K562 (cell line): ENCODE measurements around the gene GEMIN4. TPM values are rescaled to one million over a fixed set of nuclear protein-coding genes. Genes with fewer than 3 reads are reported as not detected.

ENCODE experiments used
- ATAC-seq: fragments of 200-7000 bp; cut with Tn5 transposase; 3 replicates; pipeline ENCODE4 v1.9.1; 2020; ENCODE audit warnings: moderate library complexity
- BruUV-seq: library from RNA; stranded (reverse); fragments of 400-500 nt; replicated peaks from 2 replicates; lab custom pipeline; 2021; lab: Mats Ljungman, UMichigan
- CTCF ChIA-PET: fragments of 300-600 bp; formaldehyde crosslinking; extraction: SDS; loops from one replicate; lab custom pipeline; 2021; ENCODE audit warnings: low intra/inter-chr PET ratio; lab: Yijun Ruan, JAX
- POLR2A ChIA-PET: fragments of 300-600, 350-650 bp; sonication (Branson Sonifier 250); formaldehyde crosslinking; extraction: SDS; loops from one replicate; lab custom pipeline; 2021; ENCODE audit warnings: antibody characterized with exemption, inconsistent platforms; lab: Yijun Ruan, JAX
- DNase-seq, 4 experiments: peaks; one replicate each; pipeline versions ENCODE4 v3.0.0 to v3.0.0-alpha.2; 2011 to 2018; ENCODE audit warnings: low spot score in 3 of 4, mixed read lengths in 3 of 4; ENCODE audit errors: extremely low read depth in 1 of 4
- FAIRE-seq: peaks from 2 replicates; lab custom pipeline; 2011; peaks lifted over from hg19 to GRCh38; lab: Jason Lieb, UNC
- H2AFZ ChIP-seq: 2 replicates; pipeline ENCODE4 v1.6.0; 2011; ENCODE audit warnings: low read depth, low read length, control low read depth, inconsistent platforms
- H3K27ac ChIP-seq: fragments of 200-600 bp; 3 replicates; pipeline ENCODE4 v1.8.0; 2011; ENCODE audit warnings: low read depth, mild to moderate bottlenecking, control low read depth, inconsistent platforms, low read length, moderate library complexity, mixed read lengths; ENCODE audit errors: extremely low read depth
- H3K27me3 ChIP-seq, 2 experiments: fragments of 300-600 bp in 1 of 2; 2 replicates in 1 of 2; 3 replicates in 1 of 2; pipeline versions ENCODE4 v1.6.0 to v1.8.0; 2011; ENCODE audit warnings: inconsistent platforms in 2 of 2, low read length in 2 of 2, mild to moderate bottlenecking in 1 of 2, mixed read lengths in 1 of 2, moderate library complexity in 1 of 2; ENCODE audit not compliant: control insufficient read depth in 2 of 2, insufficient read depth in 2 of 2
- H3K36me3 ChIP-seq: fragments of 300-600 bp; 3 replicates; pipeline ENCODE4 v1.8.0; 2011; ENCODE audit warnings: mild to moderate bottlenecking, low read length, inconsistent platforms; ENCODE audit not compliant: control insufficient read depth, insufficient read depth
- H3K4me1 ChIP-seq, 2 experiments: fragments of 200-600 bp in 1 of 2; replicated peaks in 1 of 2; 2 replicates in 1 of 2; 3 replicates in 1 of 2; pipeline versions ENCODE4 v1.5.1 to v1.8.0; 2011; ENCODE audit warnings: inconsistent platforms in 2 of 2, low read length in 2 of 2, mild to moderate bottlenecking in 1 of 2, mixed read lengths in 1 of 2, moderate library complexity in 1 of 2; ENCODE audit not compliant: control insufficient read depth in 2 of 2, insufficient read depth in 2 of 2
- H3K4me2 ChIP-seq: 2 replicates; pipeline ENCODE4 v1.6.1; 2011; ENCODE audit warnings: low read length, control low read depth, inconsistent platforms, mixed read lengths; ENCODE audit not compliant: insufficient read depth
- H3K4me3 ChIP-seq: fragments of 200-600 bp; sonication (generic), shearing (Covaris generic); 2 replicates; pipeline ENCODE4 v1.5.1; 2016; ENCODE audit warnings: control low read depth, inconsistent platforms
- H3K79me2 ChIP-seq: fragments of 200-600 bp; 3 replicates; pipeline ENCODE4 v1.8.0; 2011; ENCODE audit warnings: low read length, inconsistent platforms; ENCODE audit not compliant: control insufficient read depth, insufficient read depth
- H3K9ac ChIP-seq, 2 experiments: 2 replicates each; pipeline versions ENCODE4 v1.6.0 to v1.6.1; 2011; ENCODE audit warnings: low read depth in 2 of 2, low read length in 2 of 2, control low read depth in 1 of 2, inconsistent platforms in 1 of 2, mild to moderate bottlenecking in 1 of 2, mixed read lengths in 1 of 2; ENCODE audit not compliant: insufficient read depth in 1 of 2
- H3K9me1 ChIP-seq: one replicate; pipeline ENCODE4 v1.6.0; 2011; ENCODE audit warnings: inconsistent platforms, mild to moderate bottlenecking, low read length, moderate library complexity; ENCODE audit not compliant: control insufficient read depth, insufficient read depth
- H3K9me3 ChIP-seq: replicated peaks from 2 replicates; pipeline ENCODE4 v1.5.1; 2011; ENCODE audit warnings: low read depth, low read length, inconsistent platforms; ENCODE audit not compliant: control insufficient read depth, insufficient read depth
- H4K20me1 ChIP-seq: replicated peaks from 2 replicates; pipeline ENCODE4 v1.6.1; 2011; ENCODE audit warnings: low read length, inconsistent platforms, mixed read lengths; ENCODE audit not compliant: control insufficient read depth, insufficient read depth
- ARNT ChIP-seq, 2 experiments: fragments of 450-650 bp; IDR thresholded peaks; 2 replicates each; pipeline ENCODE4 v1.6.1; 2016; ENCODE audit warnings: mild to moderate bottlenecking in 1 of 2
- ELK1 ChIP-seq: sonication (generic); formaldehyde crosslinking; IDR thresholded peaks from 2 replicates; pipeline ENCODE4 v1.8.1; 2022; ENCODE audit warnings: missing genetic modification reagents
- EP300 ChIP-seq: IDR thresholded peaks from 2 replicates; pipeline ENCODE4 v1.6.1; 2012; ENCODE audit warnings: low read length, improper control_type of control experiment
- POLR2AphosphoS5 ChIP-seq: IDR thresholded peaks from 2 replicates; pipeline ENCODE4 v1.6.1; 2011; ENCODE audit warnings: mild to moderate bottlenecking, low read depth, low read length, moderate library complexity; ENCODE audit not compliant: control insufficient read depth, insufficient read depth
- REST ChIP-seq, 2 experiments: fragments of 450-650 bp; formaldehyde crosslinking in 1 of 2; IDR thresholded peaks; 2 replicates each; pipeline versions ENCODE4 v1.4.0 to v1.6.1; 2014 to 2020; ENCODE audit warnings: mild to moderate bottlenecking in 2 of 2, borderline replicate concordance in 1 of 2, low read depth in 1 of 2
- ZBTB43 ChIP-seq: sonication (generic); formaldehyde crosslinking; IDR thresholded peaks from 2 replicates; pipeline ENCODE4 v1.8.0; 2023; ENCODE audit warnings: mild to moderate bottlenecking, missing genetic modification reagents
- WGBS: fragments of 100-300 bp; shearing (Covaris generic); methylation state at CpG from one replicate; pipeline ENCODE4 v1.1.6; 2016; ENCODE audit warnings: low coverage, mixed read lengths; ENCODE audit not compliant: insufficient coverage; ENCODE audit errors: missing lambda C conversion rate; 5-methylcytosine and 5-hydroxymethylcytosine counted together
- in situ Hi-C: fragments of 300-500 bp; cut with MboI; formaldehyde crosslinking; loops from 4 replicates; pipeline ENCODE4 v1.15.0; 2018; ENCODE audit warnings: inconsistent platforms, mixed read lengths
- intact Hi-C: fragments of 100-400 bp; cut with micrococcal nuclease; formaldehyde crosslinking; loops from 2 replicates; pipeline ENCODE4 v1.14.2; 2022
- polyA plus RNA-seq, 8 experiments: library from polyadenylated mRNA; depleted of rRNA in 4 of 8; stranded (reverse) in 5 of 8; unstranded in 3 of 8; fragments of >200 nt; fragmentation: Nextera tagmentation in 2 of 8; fragmentation: Illumina TruSeq in 1 of 8; extraction: Ambion mirVana in 2 of 8; extraction: Trizol in 1 of 8; gene quantifications; 2 replicates each; pipeline versions ENCODE4 v1.2.1 to v1.2.3, GENCODE V29; 2011 to 2014; ENCODE audit warnings: inconsistent platforms in 1 of 8, missing spikeins in 1 of 8
- total RNA-seq, 7 experiments: library from RNA; depleted of rRNA in 6 of 7; stranded (reverse); fragments of >200 nt in 6 of 7; fragmentation: Illumina TruSeq in 2 of 7; extraction: Trizol in 2 of 7; gene quantifications; 2 replicates each; pipeline versions ENCODE4 v1.2.1 to v1.2.3, GENCODE V29; 2011 to 2021; ENCODE audit warnings: low replicate concordance in 1 of 7

Gene GEMIN4
- total and polyA plus RNA-seq, 9 of the 15 experiments (the other 6 are each of a cell fraction or from before 2014, with no cell fraction given), result 1.8 to 42.5 (median 10.8) TPM

- Histone ChIP-seq H3K9ac (no peak overlapping the region), H3K36me3 (no peaks in the 10 kb centered on the region), H3K27ac (no peak overlapping the region), H3K79me2 (peaks cover 17% of the 10 kb centered on the region), H3K9me1 (no peaks in the 10 kb centered on the region), H3K4me1 (peaks cover 0 to 9% of the 10 kb centered on the region in 2 experiments; a peak in 3 of 5 replicates), H3K4me2 (no peak overlapping the region), H3K27me3 (no peaks in the 10 kb centered on the region), H3K9me3 (no peaks in the 10 kb centered on the region), H2AFZ (no peak overlapping the region), H3K4me3 (no peak overlapping the region), H4K20me1 (no peaks in the 10 kb centered on the region)
- ChIA-PET CTCF (no interaction called here), POLR2A (interaction anchor here (0.6 to 1.3 kb wide), 3 partner anchors 15 to 28 kb away, joined by 3 to 4 read pairs (median 3); no protein-coding TSS in a partner anchor)
- FAIRE-seq, result no peak
- 93% methylated on average over 5 of the region's 5 CpGs for WGBS
- in situ Hi-C loops, result no loop called here
- DNase-seq, result no peak
- no peak for ATAC-seq
- intact Hi-C loops, result no loop called here
- BruUV-seq, result no TSS peak
- TF ChIP-seq ZBTB43 (CRISPR knock-in tag) (no peak), ELK1 (no peak), POLR2AphosphoS5 (no peak), REST (IDR thresholded peaks at IDR 0.05; ENCODE audit: borderline replicate concordance) (no peak), REST (CRISPR knock-in tag; IDR thresholded peaks at IDR 0.05; ENCODE audit: low read depth) (no peak), ARNT (IDR thresholded peaks at IDR 0.05) (no peak), EP300 (no peak)
These were observed 34.0 kb downstream of the GEMIN4 start for GRCh38 chr17:718075-718474.
